SIG-M5 treated with dmso at 0.1 percent for 504 hours (cell line): Measurements from ENCODE around the gene RFXANK.
"Not testable (repeated sequence)": the region's sequence is repeated elsewhere in the genome, so short reads cannot be mapped to it uniquely, and the experiment has no call there.

Source experiments
- DNase-seq: peaks from one replicate; lab custom pipeline; 2025; ENCODE audit not compliant: unreplicated experiment; lab: John Stamatoyannopoulos, UW

Gene RFXANK

GRCh38 chr19:19192078-19192882 lies at the start of gene RFXANK, which contains the start of gene BORCS8:
TSS of gene RFXANK (plus strand) at chr19:19192258. CDS start at chr19:19193947, 1,689 bp downstream.
TSS of gene BORCS8 (minus strand) at chr19:19192152. CDS start at chr19:19192117, 35 bp downstream.
- DNase-seq: peak; percentile 99

- DNase-seq: no peak
Measured at GRCh38 chr19:19142347-19142746, 49.7 kb upstream of the RFXANK start.

- DNase-seq: no peak
Measured at GRCh38 chr19:19145281-19145680, 46.8 kb upstream of the RFXANK start.

GRCh38 chr19:19145684-19146608 lies 46.1 kb upstream of the RFXANK start:
- peak; percentile 35 for DNase-seq

- DNase-seq: no peak
Measured at GRCh38 chr19:19146865-19147264, 45.2 kb upstream of the RFXANK start.

GRCh38 chr19:19147344-19147743 lies 44.7 kb upstream of the RFXANK start:
- no peak for DNase-seq

- not testable (repeated sequence) for DNase-seq
Measured at GRCh38 chr19:19148504-19148903, 43.6 kb upstream of the RFXANK start.

- DNase-seq: no peak
Measured at GRCh38 chr19:19149435-19149834, 42.6 kb upstream of the RFXANK start.

- DNase-seq: no peak
Measured at GRCh38 chr19:19151418-19151817, 40.6 kb upstream of the RFXANK start.

GRCh38 chr19:19152668-19153384 lies 39.2 kb upstream of the RFXANK start:
- no peak for DNase-seq

GRCh38 chr19:19154768-19155494 lies 37.1 kb upstream of the RFXANK start:
- no peak for DNase-seq

GRCh38 chr19:19155495-19156219 lies 36.4 kb upstream of the RFXANK start:
- no peak for DNase-seq

GRCh38 chr19:19157808-19158207 lies 34.2 kb upstream of the RFXANK start:
- no peak for DNase-seq

- DNase-seq: no peak
Measured at GRCh38 chr19:19159534-19159933, 32.5 kb upstream of the RFXANK start.

- no peak for DNase-seq
Measured at GRCh38 chr19:19160461-19161035, 31.5 kb upstream of the RFXANK start.

- DNase-seq: no peak
Measured at GRCh38 chr19:19162495-19162894, 29.6 kb upstream of the RFXANK start.

GRCh38 chr19:19165396-19165795 lies 26.7 kb upstream of the RFXANK start:
- DNase-seq: no peak

GRCh38 chr19:19167612-19168011 lies 24.4 kb upstream of the RFXANK start:
- no peak for DNase-seq

- no peak for DNase-seq
Measured at GRCh38 chr19:19169236-19170052, 22.6 kb upstream of the RFXANK start.
